KG1 (cell line): Measurements from ENCODE around the gene MYBL2.

Source experiments
- DNase-seq: peaks from one replicate; lab custom pipeline; 2025; lab: John Stamatoyannopoulos, UW

MYBL2 gene

DNA sequence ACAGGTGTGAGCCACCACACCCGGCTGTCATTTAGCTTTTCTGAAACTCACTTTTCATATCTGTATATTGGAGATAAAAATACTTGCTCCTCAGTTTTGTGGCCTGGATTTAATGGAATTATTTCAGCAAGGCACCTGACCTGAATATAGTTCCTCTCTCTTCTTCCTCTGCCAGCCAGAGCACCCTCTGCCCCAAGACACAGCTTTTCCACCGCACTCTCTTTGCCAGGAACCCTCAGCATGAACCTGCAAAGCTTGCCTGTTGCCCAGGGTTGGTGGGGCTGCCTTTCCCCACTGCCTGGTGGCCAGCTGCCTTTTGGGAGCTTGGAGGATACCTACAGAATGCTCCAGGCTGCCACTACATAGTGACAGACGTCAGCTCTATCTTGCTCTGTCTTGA is 56.8 kb downstream of the MYBL2 start:
- no peak for DNase-seq

DNA sequence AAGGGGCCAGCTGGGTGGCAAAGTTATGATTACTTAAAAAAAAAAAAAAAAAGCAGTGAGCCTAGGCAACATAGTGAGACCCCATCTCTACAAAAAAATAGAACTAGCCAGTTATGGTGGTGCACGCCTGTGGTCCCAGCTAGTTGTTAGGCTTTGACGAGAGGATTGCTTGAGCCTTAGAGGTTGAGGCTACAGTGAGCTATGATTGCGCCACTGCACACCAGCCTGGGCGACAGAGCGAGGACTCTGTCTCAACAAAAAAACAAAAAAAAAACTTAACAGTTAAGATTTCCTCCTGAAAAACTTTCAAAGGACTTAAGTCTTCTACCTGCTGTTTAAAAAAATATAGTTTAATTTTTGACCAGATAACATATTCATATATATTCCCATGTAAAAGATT is 57.5 kb downstream of the MYBL2 start:
- no peak for DNase-seq

DNA sequence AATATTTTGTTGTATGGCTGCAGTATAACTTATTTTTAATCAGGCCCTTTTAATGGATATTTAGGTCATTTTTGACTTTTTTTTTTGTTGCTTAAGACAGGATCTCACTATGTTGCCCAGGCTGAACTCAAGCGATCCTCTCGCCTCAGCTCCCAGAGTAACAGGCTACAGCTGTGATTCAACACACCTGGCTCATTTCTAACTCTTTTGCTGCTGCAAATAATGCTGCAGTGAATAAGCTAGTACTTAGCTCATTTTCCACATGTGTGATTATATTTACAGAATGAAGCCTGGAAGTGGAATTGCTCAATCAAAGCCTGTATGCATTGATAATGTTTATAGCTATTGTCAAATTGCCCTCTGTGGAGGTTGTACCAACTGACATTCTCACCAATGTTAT is 58.8 kb downstream of the MYBL2 start:
- no peak for DNase-seq

DNA sequence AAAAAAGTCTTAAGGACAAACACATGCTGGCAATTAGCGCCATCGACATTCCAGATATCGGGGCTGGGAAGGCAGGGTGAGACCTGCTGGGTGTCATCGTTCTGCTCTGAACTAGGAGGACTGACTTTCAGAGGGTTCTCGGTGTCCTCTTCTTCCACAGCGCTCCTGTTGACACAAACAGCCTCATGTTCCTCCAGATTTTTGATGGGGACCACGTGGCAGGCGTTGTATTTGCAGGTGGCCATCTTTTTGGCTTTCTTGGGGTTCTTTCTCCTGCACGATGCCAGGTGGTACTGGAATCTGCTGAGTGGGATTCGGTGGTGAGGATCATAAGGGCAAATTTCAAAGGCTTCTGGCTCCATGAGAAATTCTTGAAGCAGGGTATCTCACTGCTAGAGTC is 59.4 kb downstream of the MYBL2 start:
- no peak for DNase-seq

DNA sequence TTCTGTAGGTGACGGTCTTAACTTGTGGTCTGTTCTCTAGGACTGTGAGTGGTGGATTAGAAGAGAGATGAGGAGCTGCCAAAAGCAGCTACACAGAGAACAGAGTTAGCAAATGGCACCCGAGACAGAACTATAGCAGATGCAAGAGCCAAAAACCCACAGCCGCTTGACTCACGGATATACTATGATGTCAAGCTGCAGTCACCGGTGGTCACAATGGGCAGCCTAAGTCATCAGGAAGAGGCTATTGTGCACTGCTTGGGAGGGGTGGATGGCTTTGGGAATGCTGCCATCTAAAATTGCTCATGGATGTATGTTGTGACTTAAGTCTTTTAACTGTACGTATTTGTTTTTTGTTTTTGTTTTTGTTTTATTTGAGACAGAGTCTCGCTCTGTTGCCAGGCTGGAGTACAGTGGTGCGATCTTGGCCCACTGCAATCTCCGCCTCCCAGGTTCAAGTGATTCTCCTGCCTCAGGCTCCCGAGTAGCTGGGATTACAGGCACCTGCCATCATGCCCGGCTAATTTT is 60.0 kb downstream of the MYBL2 start, which contains the start of gene GTSF1L:
Gene GTSF1L (minus strand): TSS at position 192 of the 528 bp plus-strand sequence. CDS start 308 bp downstream, outside the sequence.
- no peak for DNase-seq

DNA sequence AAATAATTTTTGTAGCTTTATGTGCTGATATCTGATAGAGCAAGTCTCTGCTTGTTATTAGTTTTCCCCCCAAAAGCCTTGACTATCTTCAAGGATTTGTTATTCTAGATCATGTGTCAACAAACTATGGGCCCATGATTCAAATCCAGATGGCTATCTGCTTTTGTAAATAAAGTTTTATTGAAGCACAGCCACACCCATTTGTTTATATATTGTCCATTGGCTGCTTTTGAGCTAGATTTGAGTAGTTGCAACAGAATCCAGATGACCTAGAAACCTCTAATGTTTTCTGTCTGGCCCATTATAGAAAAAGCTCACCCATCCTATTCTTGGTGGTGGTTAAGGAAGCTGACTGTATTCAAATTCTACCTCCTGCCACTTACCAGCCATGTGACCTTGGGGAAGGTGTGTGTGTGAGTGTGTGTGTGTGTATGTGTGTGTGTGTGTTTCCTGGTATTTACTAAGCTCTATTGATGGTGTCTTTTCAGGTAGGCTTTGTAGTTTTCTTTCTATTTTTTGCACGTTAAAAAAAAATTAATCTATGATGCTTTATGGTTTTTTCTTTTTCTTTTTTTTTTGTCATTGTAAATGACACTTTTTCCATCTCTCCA is 61.2 kb downstream of the MYBL2 start:
- no peak for DNase-seq

DNA sequence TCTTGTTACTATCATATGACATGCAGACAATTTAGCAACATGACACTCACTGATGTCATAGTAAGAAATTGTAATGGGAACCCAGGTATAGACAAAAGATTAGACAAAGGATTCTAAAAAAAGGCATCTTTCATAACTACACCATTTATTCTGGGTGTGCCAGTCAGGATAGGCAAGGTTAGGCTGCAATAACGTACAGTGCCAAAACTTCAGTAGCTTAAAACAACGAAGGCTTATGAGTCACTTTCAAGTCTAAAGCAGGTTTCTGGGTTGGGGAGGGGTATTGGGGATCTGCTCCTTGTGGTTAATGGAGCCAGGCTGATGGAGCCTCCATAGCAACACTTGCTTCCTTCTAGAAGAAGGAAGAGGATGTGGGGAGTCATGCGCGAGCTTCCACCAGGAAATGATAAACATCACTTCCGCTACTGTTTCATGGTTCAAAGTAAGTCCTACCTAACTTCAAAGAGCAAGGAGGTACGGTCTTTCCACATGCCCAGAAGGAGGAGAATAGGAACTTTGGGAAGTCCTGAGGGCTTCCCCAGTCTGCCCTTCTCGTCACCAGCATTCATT is 61.9 kb downstream of the MYBL2 start:
- no peak for DNase-seq

DNA sequence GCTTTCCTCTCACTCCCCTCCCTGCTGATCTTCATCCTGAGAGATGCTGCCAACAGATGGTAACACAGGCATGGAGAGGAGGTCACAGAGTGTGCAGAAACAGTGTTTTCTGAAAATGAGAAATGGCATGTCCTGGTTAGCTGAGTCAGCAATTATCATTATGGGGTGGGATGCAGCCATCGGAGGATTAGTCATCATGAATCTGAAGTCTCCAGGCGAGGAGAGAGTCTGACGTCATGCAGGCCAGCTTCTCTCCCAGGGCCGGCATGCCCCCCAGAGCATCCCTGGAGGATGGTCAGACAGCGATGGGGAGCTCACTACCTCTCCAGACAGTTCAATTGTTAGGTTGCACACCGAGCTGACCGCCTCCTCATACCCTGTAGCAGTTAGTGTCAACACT is 64.6 kb downstream of the MYBL2 start:
- no peak for DNase-seq

DNA sequence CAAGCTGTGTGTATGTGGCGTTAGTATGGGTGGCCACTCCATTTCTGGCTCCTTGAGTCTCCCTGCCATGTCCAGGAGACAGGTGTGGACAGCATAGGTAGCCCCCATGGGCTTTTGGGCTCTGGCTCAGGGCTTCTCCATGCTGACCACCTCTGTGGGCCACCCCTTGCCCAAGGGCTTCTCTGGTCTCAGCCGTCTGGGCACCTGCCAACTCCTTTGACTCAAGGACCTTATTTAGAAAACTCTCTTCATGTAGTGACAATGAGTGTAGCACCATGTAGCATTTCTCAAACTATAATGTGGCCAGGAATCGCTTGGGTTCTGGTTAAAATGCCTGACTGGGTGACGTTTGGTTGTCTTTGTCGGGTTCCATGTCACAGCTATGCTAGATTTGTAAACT is 65.0 kb downstream of the MYBL2 start:
- DNase-seq: no peak

DNA sequence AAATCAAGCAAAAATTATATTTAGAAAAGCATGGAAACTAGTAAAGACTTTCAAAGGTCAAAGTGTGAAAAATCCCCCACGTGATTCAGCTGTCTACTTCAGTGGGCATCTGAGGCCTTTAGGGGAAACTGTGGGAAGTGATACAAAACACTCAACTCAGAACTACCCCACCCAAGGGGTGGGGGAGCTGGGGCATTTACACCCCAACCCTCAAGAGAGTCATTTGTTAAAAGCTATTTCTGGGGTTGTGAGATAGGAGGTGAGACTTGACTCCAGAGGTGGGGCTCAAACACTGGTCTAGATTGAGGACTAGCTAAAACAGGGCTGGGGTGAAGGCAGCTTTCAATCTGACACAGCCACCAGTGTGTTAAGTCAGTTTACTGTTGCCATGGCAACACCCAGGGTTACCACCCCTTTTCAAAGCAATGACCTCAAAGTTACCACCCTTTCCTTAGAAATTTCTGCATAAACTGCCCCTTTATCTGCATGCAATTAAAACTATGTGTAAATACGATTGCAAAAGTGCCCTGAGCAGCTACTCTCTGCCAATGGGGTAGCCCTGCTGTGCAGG is 69.8 kb downstream of the MYBL2 start:
- DNase-seq: no peak

DNA sequence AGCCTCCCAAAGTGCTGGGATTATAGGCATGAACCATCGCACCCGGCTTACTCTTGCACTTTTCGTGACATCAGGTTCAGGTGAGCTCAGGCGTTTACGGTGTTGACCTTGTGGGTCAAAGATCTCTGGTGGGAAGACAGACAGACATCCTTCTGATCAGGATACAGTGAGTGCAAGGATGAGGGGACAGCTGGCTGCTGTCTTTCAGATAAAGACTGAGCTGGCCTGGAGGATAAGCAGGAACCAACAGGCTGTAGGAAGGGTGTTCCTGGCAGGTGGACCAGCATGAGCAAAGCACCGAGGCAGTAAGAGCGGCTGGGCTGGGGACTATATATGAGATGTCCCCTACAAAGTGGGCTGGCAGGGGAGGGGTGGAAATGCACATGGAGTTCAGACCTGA is 71.0 kb downstream of the MYBL2 start:
- DNase-seq: no peak

DNA sequence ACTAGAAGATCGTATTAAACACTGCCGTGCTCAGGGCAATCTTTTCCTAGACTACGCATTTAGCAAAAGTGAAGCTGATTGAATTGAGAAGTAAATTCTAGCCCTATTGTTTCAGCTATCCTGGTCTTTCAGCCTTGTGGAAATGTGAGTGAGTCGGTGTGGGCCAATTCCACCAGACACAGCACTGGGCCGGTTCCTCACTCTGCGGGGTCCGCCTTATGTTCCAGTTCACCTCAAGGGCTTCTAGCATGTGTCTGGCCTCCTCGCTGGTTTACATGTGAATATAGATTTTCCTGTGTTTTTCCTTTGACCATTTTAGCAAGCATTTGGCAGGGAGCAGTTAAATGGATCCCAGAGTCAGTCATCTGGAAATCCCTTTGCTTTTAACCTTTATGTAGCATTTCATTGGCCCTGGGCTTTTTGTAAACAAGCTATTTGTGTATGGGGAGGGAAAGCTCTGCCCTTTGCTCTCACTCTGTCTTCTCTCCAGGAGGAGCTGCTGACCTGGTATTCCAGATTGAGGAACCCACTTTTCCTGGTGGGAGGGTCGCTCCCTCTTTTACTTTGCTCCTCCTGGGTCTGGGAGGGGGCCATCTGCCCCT is 72.3 kb downstream of the MYBL2 start:
- DNase-seq: no peak

DNA sequence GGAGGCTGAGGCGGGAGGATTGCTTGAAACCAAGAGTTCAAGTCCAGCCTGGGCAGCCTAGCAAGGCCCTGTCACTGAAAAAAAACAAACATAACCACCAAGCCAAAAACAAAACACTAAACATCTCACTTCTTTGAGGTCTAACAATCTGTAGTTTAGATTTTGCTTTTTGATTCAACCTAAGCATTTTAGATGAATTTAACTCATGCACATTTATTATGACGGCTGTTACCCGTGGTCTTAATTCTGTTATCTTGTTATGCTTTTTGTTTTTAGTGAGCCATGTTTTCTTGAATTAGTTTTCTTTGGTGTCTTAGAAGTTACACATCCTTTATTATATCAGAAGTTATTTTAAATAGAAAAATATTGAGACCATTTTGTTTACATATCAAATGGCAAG is 73.7 kb downstream of the MYBL2 start:
- DNase-seq: no peak

DNA sequence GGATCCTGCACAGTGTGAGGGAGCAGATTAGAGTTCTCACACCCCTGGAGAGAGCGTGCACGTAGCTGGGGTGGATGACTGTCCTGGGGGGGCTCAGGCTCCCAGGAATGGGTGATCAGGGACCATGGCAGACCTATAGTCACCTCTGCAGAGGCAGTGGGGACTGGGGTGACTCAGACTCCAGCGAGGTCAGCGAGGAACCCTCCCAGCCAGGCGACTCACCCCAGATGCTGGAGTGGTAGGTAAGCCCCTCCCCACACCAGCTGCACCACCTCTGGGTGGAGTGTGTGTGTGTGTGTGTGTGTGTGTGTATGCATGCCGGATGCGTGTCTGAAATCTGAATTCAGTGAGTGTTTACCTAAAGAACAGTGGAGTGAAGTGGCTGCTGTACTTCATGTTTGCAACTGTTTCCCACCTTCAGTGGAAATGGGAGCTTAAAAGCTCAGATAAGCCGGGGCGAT is 77.3 kb downstream of the MYBL2 start:
- DNase-seq: no peak

DNA sequence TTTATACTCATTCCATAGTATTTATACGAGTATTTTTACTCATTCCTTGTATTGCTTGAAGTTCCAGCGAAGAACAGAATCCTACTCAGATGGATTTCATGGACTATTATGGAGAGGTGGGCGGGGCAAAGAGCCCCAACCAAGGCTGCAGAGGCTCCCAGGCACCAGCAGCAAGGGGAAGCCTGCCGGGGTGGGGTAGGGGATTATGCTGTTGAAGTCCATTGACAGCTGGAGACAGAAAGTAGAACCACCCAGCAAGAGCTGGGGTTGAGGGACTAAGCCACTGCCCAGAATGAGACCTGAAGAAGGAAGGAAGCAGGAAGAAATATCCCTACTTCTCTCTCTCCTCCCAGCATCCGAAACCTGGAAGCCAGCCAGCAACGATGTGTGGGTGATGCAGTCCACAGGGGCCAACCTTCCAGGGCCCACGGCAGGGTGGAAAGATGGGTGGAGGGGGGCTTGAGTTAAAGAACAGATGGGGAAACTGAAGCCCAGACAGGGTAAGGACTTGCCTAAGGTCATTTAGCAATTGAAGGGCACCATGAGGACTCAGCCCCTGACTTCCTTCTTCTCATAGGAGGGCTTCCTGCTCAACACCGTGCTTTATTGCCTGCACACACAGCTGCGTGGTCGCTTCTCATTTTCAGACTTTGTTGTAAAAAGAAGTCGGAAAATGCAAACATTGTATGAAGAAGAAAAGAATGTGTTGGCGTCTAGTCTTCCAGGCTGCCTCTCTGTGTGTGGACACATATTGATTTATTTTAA is 78.2 kb downstream of the MYBL2 start:
- DNase-seq: no peak

DNA sequence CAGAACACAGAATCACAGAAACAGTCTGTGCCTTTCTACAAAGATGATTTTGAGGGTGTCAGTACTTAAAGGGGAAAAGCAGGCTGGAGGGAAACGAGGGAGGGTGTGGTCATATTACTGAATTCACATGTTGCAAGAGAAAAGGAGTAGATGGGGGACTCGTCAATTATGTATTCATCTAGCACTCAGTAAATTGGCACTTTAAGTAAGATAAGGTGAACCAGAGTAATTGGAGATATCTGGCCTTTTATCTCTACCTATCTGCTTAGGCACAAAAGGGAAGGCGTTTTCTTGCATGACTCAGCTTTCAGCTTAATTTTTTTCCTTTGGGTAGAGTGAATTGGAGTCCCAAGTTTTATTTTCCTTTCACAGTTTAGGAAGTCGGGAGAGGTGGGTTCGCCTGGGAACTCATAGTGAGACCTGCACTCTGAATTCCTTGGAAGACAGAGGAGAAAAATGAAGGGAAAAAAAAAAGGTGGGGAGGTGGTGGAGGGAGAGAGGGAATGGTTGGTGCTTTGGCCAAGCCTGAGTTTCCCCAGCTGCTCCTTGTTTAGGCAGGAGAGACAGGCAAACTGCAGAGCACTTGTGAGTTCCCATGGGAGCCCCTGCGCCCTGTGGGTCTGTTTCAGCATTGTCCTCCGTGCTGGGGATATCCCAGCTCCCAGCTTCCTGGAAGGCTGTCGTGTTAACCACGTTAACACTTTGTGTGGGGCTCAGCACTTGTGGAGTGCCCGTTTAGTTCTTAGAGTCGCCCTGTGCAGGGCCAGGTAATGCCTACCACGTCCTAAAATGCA is 79.6 kb downstream of the MYBL2 start:
- DNase-seq: no peak

DNA sequence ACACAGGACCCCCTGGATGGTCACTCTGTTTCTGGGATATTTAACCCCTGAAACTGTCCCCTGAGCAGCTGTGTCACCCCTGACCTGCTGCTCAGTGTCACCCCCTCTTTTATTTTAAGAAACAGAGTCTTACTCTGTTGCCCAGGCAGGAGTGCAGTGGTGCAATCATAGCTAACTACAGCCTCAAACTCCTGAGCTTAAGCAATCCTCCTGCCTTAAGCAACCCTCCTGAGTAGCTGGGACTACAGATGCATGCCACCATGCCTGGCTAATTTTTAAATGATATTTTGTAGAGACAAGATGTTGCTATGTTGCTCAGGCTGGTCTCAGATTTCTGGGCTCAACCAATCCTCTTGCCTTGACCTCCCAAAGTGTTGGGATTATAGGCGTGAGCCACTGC is 81.4 kb downstream of the MYBL2 start:
- no peak for DNase-seq

DNA sequence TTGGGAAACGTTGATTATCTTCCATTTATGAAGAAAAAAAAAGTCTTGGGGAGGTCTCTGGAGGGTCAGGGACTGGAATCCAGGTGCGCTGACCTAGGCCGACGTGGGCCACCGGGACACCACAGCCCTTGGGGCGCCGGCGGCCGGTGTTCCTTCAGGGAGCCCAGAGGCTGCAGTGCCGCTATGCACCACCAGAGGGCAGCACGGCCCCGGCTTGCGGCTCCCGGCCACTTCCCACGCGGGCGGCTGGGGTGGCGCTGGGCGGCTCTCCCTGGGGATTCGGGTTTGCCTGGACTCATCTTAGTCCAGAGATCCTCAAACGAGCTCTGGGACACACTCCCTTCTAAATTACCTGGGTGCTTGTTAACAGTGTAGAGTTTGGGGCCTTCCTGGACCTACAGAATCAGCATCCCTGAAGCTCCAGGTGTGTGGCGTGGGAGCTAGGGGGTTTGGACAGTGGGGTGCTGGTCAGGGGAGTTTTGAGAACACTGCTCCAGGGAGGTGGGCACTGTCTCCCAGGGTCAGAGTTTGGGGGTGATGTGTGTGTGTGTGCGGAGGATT is 82.9 kb downstream of the MYBL2 start:
- peak; percentile 47 for DNase-seq

DNA sequence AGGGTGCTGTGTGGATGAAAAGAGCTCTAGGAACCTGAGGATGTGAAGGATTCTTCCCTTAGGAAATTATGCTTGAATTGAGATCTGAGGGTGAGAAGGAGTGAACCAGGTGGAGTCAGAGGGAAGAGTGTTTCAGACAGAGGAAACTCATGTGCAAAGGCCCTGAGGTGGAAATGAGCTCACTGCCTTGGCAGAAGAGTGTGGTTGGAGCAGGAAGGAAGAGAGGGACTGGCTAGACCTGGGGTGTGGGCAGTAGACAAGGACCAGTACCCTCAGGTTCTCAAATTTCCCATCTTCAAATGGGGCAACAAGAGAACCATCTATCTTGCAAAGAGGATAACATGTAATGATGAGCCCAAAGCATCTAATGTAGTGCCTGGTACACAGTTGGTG is 83.9 kb downstream of the MYBL2 start:
- no peak for DNase-seq

DNA sequence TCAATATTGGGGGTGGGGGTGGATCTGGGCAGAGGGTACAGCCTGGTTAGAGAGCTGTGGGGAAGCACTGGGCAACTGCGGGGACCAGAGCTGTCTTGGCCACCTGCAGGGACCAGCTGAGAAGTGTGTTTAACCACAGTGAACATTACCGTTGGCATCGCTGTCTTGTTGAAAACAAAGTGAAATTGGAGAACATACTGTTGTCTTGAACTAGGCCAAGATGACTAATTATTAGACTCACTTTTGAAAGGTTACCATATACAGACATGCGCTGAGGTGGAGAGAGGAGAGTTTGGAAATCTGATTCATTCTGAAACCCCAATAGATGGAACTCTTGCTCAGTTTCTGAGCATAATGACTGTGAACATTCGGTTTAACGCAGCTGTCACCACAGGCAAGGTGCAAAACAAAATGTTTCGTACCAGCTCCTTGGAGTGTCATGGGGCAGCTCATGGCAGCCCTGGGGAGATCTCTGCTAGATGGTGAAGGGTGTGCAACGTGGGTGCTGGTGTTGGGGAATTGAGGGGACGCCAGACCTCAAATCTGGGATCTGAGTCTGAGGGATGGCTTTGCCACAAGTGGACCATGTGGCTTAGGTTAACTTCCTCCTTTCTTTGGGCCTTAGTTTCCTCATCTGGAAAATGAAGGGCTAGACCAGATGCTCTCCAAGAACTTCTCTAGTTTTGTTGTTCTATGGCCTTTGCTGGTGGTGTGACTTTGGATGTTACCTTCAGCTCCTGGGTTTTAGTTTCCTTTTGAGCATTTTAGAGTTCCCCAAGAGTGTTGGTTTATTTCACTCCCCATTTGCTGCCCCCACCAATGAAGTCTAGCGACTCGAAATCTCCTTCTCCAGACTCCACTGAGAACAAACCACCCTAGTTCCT is 84.5 kb downstream of the MYBL2 start:
- no peak for DNase-seq
